ENCODE results near the gene DRICH1.
"Not testable (repeated sequence)": the region's sequence is repeated elsewhere in the genome, so short reads cannot be mapped to it uniquely, and the experiment has no call there.

DRICH1 gene

DNA sequence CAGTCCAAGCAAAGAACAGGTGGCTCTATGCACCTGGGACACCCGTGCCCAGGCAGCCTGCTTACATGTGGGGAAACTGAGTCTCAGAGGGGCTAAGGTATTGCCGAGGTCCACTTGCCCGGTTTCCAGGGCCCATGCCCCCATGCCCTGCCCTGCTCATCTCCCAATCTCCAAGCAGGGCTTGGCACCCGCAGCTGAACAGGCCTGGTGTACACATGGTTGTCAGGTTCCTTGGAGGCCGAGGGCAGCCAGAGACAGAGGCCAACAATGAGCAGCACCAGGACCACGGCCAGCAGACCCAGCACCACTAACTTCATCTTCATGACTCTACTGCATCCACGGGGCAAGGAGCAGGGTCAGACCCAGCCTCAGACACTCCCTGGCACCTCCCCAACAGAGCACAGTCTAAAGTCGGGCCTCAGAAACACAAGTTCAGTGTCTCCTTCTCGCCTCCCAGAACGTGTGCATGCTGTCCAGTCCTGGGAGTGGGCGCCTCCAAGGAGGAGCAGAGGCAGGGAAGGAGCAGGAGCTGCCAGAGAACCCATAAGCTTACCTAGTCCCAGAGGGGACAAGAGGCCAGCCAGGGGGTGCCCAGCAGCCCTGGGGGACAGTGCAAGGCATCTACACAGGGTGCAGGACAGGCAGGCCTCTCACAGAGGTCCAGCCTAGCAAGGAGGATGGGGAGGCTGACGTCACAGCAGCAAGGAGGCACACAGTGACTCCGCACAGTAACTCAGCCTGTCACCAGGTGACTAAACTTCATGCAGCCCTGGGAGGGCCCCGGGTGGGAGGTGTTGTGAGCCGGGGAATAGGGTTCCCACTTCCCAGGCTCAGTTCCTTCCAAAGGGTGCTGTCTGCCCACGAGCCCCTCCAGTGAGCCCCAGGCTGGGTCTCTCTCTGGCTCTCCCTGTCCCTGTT is 38.5 kb upstream of the DRICH1 start:
- in situ Hi-C loops (cut with HindIII; ENCODE audit: low pct_unique_long_range_greater_than_20kb, low sequenced_read_pairs): no loop called here
- no peak for DNase-seq (ENCODE audit: low read depth in 1 of 2, low spot score in 1 of 2)
- TF ChIP-seq JUND (IDR thresholded peaks at IDR 0.05; ENCODE audit: low read depth): no peak

DNA sequence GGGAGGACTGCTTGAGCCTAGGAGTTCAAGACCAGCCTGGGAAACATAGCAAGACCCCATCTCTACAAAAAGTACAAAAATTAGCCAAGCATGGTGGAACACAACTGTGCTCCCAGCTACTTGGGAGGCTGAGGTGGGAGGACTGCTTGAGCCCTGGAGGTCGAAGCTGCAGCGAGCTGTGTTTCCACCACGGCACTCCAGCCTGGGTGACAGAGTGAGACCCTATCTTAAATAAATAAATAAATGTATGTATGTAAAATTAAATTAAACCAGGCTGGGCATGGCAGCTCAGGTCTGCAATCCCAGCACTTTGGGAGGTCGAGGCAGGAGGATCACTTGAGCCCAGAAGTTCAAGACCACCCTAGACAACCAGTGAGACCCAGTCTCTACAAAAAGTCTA is 28.3 kb upstream of the DRICH1 start:
- in situ Hi-C loops (cut with HindIII; ENCODE audit: low pct_unique_long_range_greater_than_20kb, low sequenced_read_pairs); DNase-seq (ENCODE audit: low read depth in 1 of 2, low spot score in 1 of 2): not testable (repeated sequence)

DNA sequence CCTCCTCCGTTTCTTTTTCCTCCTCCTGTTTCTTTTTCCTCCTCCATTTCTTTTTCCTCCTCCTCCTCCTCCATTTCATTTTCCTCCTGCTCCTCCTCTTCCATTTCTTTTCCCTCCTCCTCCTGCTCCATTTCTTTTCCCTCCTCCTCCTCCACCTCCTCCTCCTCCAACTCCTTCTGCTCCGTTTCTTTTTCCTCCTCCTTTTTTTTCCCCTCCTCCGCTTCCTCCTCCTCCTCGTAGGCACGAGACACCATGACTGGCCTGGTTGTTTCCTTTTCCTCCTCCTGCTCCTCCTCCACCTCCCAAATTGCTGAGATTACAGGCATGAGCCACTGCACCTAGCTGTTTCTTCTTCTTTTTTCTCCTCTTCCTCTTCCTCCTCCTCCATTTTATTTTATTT is 25.6 kb upstream of the DRICH1 start:
- no peak for DNase-seq (ENCODE audit: low read depth in 1 of 2, low spot score in 1 of 2)
- in situ Hi-C loops (cut with HindIII; ENCODE audit: low pct_unique_long_range_greater_than_20kb, low sequenced_read_pairs): no loop called here
- TF ChIP-seq JUND (IDR thresholded peaks at IDR 0.05; ENCODE audit: low read depth): no peak

DNA sequence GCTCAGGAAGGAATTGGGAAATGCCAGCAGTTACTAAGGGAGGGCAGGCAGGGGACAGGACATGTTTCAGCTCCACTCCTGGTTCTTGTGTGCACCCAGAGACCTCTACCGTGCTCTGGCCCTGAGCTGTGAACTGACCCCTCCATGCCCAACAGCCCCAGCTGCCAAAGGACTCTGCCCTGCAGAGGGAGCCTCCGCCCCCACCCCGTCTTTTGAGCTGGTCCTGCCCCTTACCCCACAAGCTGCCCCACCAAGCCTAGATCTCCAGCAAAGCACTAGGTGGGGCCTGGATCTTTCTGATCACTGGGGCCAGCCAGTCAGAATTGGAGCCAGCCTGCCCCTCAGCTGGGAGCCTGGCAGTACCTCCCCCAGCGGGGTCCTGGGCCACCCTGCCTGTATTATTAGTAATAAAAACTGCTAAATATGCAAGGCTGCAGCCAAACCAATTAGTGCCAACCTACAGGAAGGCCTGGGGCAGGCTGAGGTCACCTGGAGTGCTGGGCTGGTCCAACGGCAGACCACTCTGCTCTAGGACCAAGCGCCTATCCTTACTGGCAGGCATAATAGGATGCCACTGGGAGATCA is 23.9 kb upstream of the DRICH1 start:
- in situ Hi-C loops (cut with HindIII; ENCODE audit: low pct_unique_long_range_greater_than_20kb, low sequenced_read_pairs): no loop called here
- TF ChIP-seq JUND (IDR thresholded peaks at IDR 0.05; ENCODE audit: low read depth): no peak
- DNase-seq (ENCODE audit: low read depth in 1 of 2, low spot score in 1 of 2): no peak

DNA sequence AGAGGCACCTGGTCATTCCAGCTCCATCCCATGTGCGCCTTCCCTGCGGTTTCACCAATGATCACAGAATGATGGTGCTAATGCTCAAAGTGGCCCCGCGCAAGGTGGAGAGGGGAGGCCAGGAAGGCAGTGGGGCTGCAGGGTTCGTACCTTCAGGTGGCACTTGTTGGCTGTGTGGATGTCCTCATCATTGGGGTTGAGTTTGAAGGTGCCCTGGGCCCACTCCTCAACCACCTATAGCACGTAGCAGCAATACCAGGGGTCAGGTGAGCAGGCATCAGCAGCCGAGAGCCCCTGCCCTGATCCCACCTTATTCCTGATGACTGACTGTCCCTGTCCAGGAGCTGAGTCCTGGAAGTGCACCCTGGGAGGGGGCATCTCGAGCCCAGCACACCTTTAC is 20.6 kb upstream of the DRICH1 start:
- no peak for TF ChIP-seq JUND (IDR thresholded peaks at IDR 0.05; ENCODE audit: low read depth)
- in situ Hi-C loops (cut with HindIII; ENCODE audit: low pct_unique_long_range_greater_than_20kb, low sequenced_read_pairs): no loop called here
- DNase-seq (ENCODE audit: low read depth in 1 of 2, low spot score in 1 of 2): no peak

DNA sequence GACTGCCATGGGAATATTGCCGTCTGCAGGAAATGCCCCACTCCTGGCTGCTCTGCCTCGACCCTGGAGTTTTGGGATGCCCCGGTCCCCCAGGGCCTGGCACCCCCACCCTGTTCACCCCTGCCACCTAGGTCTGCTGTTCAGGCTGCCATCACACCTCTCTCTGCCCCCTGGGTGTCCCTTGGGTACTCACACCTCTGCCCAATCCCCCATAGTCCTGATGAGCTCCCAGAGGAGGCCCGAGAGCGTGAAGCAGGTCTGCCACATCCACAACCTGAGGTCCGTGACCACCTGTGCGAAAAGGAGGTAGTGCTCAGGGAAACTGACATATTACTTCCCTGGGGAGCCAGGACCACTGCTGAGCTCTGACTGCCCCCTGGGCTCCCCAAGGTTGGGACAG is 20.2 kb upstream of the DRICH1 start:
- no peak for TF ChIP-seq JUND (IDR thresholded peaks at IDR 0.05; ENCODE audit: low read depth)
- in situ Hi-C loops (cut with HindIII; ENCODE audit: low pct_unique_long_range_greater_than_20kb, low sequenced_read_pairs): no loop called here
- no peak for DNase-seq (ENCODE audit: low read depth in 1 of 2, low spot score in 1 of 2)

DNA sequence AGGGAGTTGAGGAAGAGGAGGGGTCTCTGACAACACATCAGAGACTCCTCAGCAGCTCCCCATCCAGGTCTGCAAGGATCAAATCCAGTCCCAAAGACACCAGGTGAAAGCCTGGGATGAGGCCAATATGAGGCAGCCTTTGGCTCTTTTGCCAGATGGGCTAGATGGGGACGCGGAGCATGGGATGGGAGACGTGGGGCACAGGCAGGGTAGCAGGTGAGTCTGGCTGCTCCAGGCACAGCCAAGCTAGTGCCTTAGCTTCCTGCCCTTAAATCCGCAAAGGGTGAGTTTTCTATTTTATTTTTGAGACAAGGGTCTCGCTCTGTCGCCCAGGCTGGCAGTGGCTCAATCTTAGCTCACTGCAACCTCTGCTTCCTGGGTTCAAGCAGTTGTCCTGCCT is 19.6 kb upstream of the DRICH1 start:
- DNase-seq (ENCODE audit: low read depth in 1 of 2, low spot score in 1 of 2): no peak
- TF ChIP-seq JUND (IDR thresholded peaks at IDR 0.05; ENCODE audit: low read depth): no peak
- in situ Hi-C loops (cut with HindIII; ENCODE audit: low pct_unique_long_range_greater_than_20kb, low sequenced_read_pairs): no loop called here

DNA sequence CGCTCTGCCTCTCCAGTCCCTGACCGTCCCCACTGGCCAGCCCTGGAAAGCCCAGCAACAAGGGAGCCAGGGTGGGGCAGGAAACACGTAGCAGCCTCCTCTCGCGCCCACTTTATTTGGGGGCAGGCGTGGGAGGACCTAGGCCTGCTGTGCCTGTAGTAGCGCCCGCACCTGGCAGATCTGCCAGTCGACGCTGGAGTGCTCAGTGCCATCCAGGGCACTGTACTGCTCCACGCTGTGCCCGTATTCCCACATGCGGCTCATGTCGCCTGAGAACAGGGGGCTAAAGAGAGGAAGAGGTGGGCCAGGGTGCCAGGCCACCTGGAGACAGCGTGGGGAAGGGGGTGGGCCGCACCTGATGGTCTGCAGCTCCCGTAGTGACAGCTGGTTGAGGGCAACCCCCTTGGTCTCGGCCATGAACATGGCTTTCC is 17.0 kb upstream of the DRICH1 start:
- DNase-seq (ENCODE audit: low read depth in 1 of 2, low spot score in 1 of 2): no peak
- in situ Hi-C loops (cut with HindIII; ENCODE audit: low pct_unique_long_range_greater_than_20kb, low sequenced_read_pairs): no loop called here
- no peak for TF ChIP-seq JUND (IDR thresholded peaks at IDR 0.05; ENCODE audit: low read depth)

DNA sequence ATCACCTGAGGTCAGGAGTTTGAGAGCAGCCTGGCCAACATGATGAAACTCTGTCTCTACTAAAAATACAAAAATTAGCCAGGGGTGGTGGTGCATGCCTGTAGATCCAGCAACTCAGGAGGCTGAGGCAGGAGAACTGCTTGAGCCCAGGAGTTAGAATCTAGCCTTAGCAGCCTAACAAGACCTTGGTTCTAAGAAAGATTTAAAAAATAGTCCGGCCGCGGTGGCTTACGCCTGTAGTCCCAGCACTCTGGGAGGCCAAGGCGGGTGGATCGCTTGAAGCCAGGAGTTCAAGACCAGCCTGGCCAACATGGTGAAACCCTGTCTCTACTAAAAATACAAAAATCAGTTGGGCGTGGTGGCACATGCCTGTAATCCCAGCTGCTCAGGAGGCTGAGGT is 14.4 kb upstream of the DRICH1 start:
- in situ Hi-C loops (cut with HindIII; ENCODE audit: low pct_unique_long_range_greater_than_20kb, low sequenced_read_pairs); DNase-seq (ENCODE audit: low read depth in 1 of 2, low spot score in 1 of 2): not testable (repeated sequence)

DNA sequence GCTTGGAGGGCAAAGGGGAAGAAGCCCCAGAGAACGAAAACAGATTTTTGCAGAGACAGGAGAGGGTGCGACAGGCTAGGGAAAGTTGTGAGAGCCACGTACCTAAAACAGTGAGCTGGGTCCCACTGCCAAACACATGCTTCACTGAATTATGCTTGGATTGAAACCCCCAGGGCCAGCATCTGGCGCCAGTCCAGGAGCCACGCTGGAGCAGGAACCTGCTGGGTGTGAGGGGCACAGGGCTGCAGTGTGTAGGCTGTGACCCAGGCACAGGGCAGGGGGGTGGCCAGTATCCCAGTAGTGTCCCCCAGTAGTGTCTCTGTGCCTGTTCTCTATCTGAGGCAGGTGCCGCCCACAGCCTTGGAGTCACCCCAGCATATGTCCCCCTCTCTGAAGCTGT is 8.1 kb upstream of the DRICH1 start:
- DNase-seq (ENCODE audit: low read depth in 1 of 2, low spot score in 1 of 2); in situ Hi-C loops (cut with HindIII; ENCODE audit: low pct_unique_long_range_greater_than_20kb, low sequenced_read_pairs): not testable (repeated sequence)

DNA sequence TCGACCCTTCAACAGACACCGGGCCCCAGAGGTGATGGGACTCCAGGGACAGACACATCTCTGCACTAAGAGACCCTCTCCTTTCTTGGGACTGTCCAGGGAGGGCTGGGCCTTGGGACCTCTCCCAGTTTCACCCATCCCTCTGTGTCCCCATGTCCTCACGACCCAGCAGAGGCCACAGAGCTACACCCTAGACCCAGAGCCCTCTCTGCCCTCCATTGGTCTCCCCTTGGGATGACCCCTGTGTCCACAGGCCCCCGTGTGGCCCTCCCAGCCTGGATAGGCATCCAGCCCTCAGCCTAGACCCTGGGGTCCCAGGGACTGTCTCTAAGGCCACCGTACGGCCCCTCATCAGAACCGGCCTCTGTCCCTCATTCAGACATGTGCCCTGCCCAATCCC is 7.5 kb upstream of the DRICH1 start:
- TF ChIP-seq JUND (IDR thresholded peaks at IDR 0.05; ENCODE audit: low read depth): no peak
- in situ Hi-C loops (cut with HindIII; ENCODE audit: low pct_unique_long_range_greater_than_20kb, low sequenced_read_pairs): no loop called here
- DNase-seq (ENCODE audit: low read depth in 1 of 2, low spot score in 1 of 2): no peak

DNA sequence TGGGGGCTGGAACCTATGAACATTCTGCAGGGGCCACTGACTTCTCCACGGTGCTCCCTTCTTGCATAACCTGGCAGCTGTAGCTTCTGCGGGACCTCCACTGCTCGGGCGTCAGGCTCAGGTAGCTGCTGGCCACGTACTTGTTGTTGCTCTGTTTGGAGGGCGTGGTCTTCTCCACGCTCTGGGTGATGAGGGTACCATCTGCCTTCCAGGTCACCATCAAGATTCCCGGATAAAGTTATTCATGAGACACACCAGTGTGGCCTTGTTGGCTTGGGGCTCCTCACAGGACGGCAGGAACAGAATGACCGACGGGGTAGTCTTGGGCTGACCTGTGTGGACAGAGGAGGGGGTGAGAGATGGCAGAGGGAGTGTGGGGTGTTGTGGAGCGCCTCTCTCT is 6.5 kb upstream of the DRICH1 start:
- no peak for TF ChIP-seq JUND (IDR thresholded peaks at IDR 0.05; ENCODE audit: low read depth)
- in situ Hi-C loops (cut with HindIII; ENCODE audit: low pct_unique_long_range_greater_than_20kb, low sequenced_read_pairs): no loop called here

DNA sequence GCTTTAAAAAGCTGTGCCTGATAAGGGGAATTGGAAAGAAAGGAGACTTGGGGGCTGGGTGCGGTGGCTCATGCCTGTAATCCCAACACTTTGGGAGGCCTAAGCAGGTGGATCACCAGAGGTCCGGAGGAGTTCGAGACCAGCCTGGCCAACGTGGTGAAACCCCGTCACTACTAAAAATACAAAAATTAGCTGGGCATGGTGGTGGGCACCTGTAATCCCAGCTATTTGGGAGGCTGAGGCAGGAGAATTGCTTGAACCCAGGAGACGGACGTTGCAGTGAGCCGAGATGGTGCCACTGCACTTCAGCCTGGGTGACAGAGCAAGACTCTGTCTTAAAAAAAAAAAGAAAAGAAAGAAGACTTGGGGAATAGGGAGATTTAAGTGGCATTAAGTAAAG is 3.2 kb upstream of the DRICH1 start:
- in situ Hi-C loops (cut with HindIII; ENCODE audit: low pct_unique_long_range_greater_than_20kb, low sequenced_read_pairs); DNase-seq (ENCODE audit: low read depth in 1 of 2, low spot score in 1 of 2): not testable (repeated sequence)

More for the DNA sequence above, 6.5 kb upstream of the DRICH1 start:
- no peak for DNase-seq (ENCODE audit: low read depth in 1 of 2, low spot score in 1 of 2)

DNA sequence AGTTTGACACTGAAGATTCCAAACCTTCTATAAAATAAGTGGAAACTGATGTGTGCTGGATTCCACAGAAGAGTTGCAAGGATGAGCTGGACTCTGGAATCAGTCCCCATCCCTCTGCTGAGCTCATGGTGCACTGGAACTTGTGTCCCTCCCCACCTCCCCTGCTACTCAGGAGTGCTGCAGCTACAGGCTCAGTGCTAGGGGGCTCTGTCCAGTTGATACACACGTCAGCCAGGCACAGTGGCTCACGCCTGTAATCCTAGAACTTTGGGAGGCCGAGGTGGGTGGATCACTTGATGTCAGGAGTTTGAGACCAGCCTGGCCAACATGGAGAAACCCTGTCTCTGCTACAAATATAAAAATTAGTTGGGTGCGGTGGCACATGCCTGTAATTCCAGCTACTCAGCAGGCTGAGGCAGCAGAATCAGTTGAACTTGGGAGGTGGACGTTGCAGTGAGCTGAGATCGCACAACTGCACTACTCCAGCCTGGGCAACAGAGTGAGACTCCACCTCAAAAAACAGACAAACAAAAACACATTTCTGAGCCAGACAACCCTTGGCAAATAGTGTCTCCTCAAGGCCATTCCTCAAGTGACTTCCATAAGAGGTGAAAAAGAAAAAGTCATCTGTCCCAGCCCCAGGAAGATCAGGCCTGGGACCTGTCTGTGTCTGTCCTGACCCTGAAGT is 3.9 kb downstream of the DRICH1 start:
- DNase-seq (ENCODE audit: low read depth in 1 of 2, low spot score in 1 of 2); in situ Hi-C loops (cut with HindIII; ENCODE audit: low pct_unique_long_range_greater_than_20kb, low sequenced_read_pairs): not testable (repeated sequence)

DNA sequence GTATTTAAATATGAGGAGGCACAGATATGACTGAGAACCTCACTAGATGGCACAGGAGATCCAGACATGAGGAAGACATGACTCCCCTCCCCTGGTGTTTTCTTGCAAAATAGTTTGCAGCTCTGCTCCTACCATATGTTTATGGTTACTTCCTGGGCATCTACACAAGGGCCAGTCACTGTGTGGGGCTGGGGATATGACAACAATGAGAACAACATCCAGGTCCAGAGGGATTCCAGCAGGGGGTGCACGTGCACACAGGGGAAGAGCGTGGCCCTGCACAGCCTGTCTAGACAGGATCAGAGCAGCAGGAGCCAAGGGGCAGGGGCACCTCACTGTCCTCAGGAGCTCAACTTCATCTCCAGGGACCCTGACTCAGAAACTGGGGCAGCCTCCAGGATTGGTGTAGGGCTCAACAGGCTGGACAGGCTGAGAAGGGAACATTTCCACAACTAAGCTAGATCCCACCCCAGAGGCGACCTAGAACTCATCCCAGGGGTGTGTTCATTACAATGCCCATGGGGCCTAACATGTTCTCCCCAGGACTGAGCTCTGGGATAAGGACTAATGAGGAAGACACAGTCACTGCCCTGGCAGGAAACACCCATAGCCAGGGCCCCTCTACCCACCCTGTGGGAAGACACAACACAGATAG is 4.6 kb downstream of the DRICH1 start:
- in situ Hi-C loops (cut with HindIII; ENCODE audit: low pct_unique_long_range_greater_than_20kb, low sequenced_read_pairs): not testable (repeated sequence)
- peak in 1 of 2 experiments; percentile 7 for DNase-seq (ENCODE audit: low read depth in 1 of 2, low spot score in 1 of 2)

All from T47D (cell line).